K562 (cell line): ENCODE measurements around the gene SLC37A3. TPM values are rescaled to one million over a fixed set of nuclear protein-coding genes. Genes with fewer than 3 reads are reported as not detected.

Experiments used
- ATAC-seq: fragments of 200-7000 bp; cut with Tn5 transposase; 3 replicates; pipeline ENCODE4 v1.9.1; 2020; ENCODE audit warnings: moderate library complexity
- BruUV-seq: library from RNA; stranded (reverse); fragments of 400-500 nt; replicated peaks from 2 replicates; lab custom pipeline; 2021; lab: Mats Ljungman, UMichigan
- CTCF ChIA-PET: fragments of 300-600 bp; formaldehyde crosslinking; extraction: SDS; loops from one replicate; lab custom pipeline; 2021; ENCODE audit warnings: low intra/inter-chr PET ratio; lab: Yijun Ruan, JAX
- POLR2A ChIA-PET: fragments of 300-600, 350-650 bp; sonication (Branson Sonifier 250); formaldehyde crosslinking; extraction: SDS; loops from one replicate; lab custom pipeline; 2021; ENCODE audit warnings: antibody characterized with exemption, inconsistent platforms; lab: Yijun Ruan, JAX
- DNase-seq, 4 experiments: peaks; one replicate each; pipeline versions ENCODE4 v3.0.0 to v3.0.0-alpha.2; 2011 to 2018; ENCODE audit warnings: low spot score in 3 of 4, mixed read lengths in 3 of 4; ENCODE audit errors: extremely low read depth in 1 of 4
- FAIRE-seq: peaks from 2 replicates; lab custom pipeline; 2011; peaks lifted over from hg19 to GRCh38; lab: Jason Lieb, UNC
- H2AFZ ChIP-seq: 2 replicates; pipeline ENCODE4 v1.6.0; 2011; ENCODE audit warnings: low read depth, low read length, control low read depth, inconsistent platforms
- H3K27ac ChIP-seq: fragments of 200-600 bp; 3 replicates; pipeline ENCODE4 v1.8.0; 2011; ENCODE audit warnings: low read depth, mild to moderate bottlenecking, control low read depth, inconsistent platforms, low read length, moderate library complexity, mixed read lengths; ENCODE audit errors: extremely low read depth
- H3K27me3 ChIP-seq, 2 experiments: fragments of 300-600 bp in 1 of 2; 2 replicates in 1 of 2; 3 replicates in 1 of 2; pipeline versions ENCODE4 v1.6.0 to v1.8.0; 2011; ENCODE audit warnings: inconsistent platforms in 2 of 2, low read length in 2 of 2, mild to moderate bottlenecking in 1 of 2, mixed read lengths in 1 of 2, moderate library complexity in 1 of 2; ENCODE audit not compliant: control insufficient read depth in 2 of 2, insufficient read depth in 2 of 2
- H3K36me3 ChIP-seq: fragments of 300-600 bp; 3 replicates; pipeline ENCODE4 v1.8.0; 2011; ENCODE audit warnings: mild to moderate bottlenecking, low read length, inconsistent platforms; ENCODE audit not compliant: control insufficient read depth, insufficient read depth
- H3K4me1 ChIP-seq, 2 experiments: fragments of 200-600 bp in 1 of 2; replicated peaks in 1 of 2; 2 replicates in 1 of 2; 3 replicates in 1 of 2; pipeline versions ENCODE4 v1.5.1 to v1.8.0; 2011; ENCODE audit warnings: inconsistent platforms in 2 of 2, low read length in 2 of 2, mild to moderate bottlenecking in 1 of 2, mixed read lengths in 1 of 2, moderate library complexity in 1 of 2; ENCODE audit not compliant: control insufficient read depth in 2 of 2, insufficient read depth in 2 of 2
- H3K4me2 ChIP-seq: 2 replicates; pipeline ENCODE4 v1.6.1; 2011; ENCODE audit warnings: low read length, control low read depth, inconsistent platforms, mixed read lengths; ENCODE audit not compliant: insufficient read depth
- H3K4me3 ChIP-seq: fragments of 200-600 bp; sonication (generic), shearing (Covaris generic); 2 replicates; pipeline ENCODE4 v1.5.1; 2016; ENCODE audit warnings: control low read depth, inconsistent platforms
- H3K79me2 ChIP-seq: fragments of 200-600 bp; 3 replicates; pipeline ENCODE4 v1.8.0; 2011; ENCODE audit warnings: low read length, inconsistent platforms; ENCODE audit not compliant: control insufficient read depth, insufficient read depth
- H3K9ac ChIP-seq, 2 experiments: 2 replicates each; pipeline versions ENCODE4 v1.6.0 to v1.6.1; 2011; ENCODE audit warnings: low read depth in 2 of 2, low read length in 2 of 2, control low read depth in 1 of 2, inconsistent platforms in 1 of 2, mild to moderate bottlenecking in 1 of 2, mixed read lengths in 1 of 2; ENCODE audit not compliant: insufficient read depth in 1 of 2
- H3K9me1 ChIP-seq: one replicate; pipeline ENCODE4 v1.6.0; 2011; ENCODE audit warnings: inconsistent platforms, mild to moderate bottlenecking, low read length, moderate library complexity; ENCODE audit not compliant: control insufficient read depth, insufficient read depth
- H3K9me3 ChIP-seq: replicated peaks from 2 replicates; pipeline ENCODE4 v1.5.1; 2011; ENCODE audit warnings: low read depth, low read length, inconsistent platforms; ENCODE audit not compliant: control insufficient read depth, insufficient read depth
- H4K20me1 ChIP-seq: replicated peaks from 2 replicates; pipeline ENCODE4 v1.6.1; 2011; ENCODE audit warnings: low read length, inconsistent platforms, mixed read lengths; ENCODE audit not compliant: control insufficient read depth, insufficient read depth
- BCL6 ChIP-seq: fragments of 250-450 bp; sonication (Bioruptor Pico); IDR thresholded peaks from 2 replicates; pipeline ENCODE4 v1.4.0; 2020
- CSDE1 ChIP-seq, 2 experiments: fragments of 450-650 bp; IDR thresholded peaks; 2 replicates each; pipeline ENCODE4 v1.6.1; 2016; ENCODE audit warnings: mild to moderate bottlenecking in 1 of 2
- DPF2 ChIP-seq: fragments of 450-650 bp; IDR thresholded peaks from 2 replicates; pipeline ENCODE4 v1.6.1; 2016
- ETV1 ChIP-seq: fragments of 450-650 bp; conservative IDR thresholded peaks from 2 replicates; pipeline ENCODE4 v1.6.1; 2016; ENCODE audit warnings: missing genetic modification characterization, control low read depth, low read depth, missing compliant biosample characterization
- MEF2D ChIP-seq: conservative IDR thresholded peaks from 2 replicates; pipeline ENCODE4 v1.6.1; 2016; ENCODE audit warnings: low read depth, missing genetic modification characterization, missing compliant biosample characterization
- NCOA2 ChIP-seq, 2 experiments: fragments of 450-650 bp; IDR thresholded peaks; 2 replicates each; pipeline ENCODE4 v1.6.1; 2018; ENCODE audit warnings: mild to moderate bottlenecking in 2 of 2, moderate library complexity in 1 of 2; ENCODE audit not compliant: partially characterized antibody in 2 of 2
- PCBP2 ChIP-seq: fragments of 200-400 bp; formaldehyde crosslinking; IDR thresholded peaks from 2 replicates; pipeline ENCODE4 v1.6.1; 2018; ENCODE audit warnings: low read length, low read depth, mild to moderate bottlenecking, moderate library complexity; ENCODE audit not compliant: poor library complexity, severe bottlenecking
- STAT5A ChIP-seq: IDR thresholded peaks from 2 replicates; pipeline ENCODE4 v1.6.1; 2012; ENCODE audit warnings: low read length, inconsistent platforms, borderline replicate concordance
- WHSC1 ChIP-seq: IDR thresholded peaks from one replicate; pipeline ENCODE4 v1.6.1; 2012; ENCODE audit warnings: low read length, control low read depth, inconsistent platforms
- ZBTB43 ChIP-seq: sonication (generic); formaldehyde crosslinking; IDR thresholded peaks from 2 replicates; pipeline ENCODE4 v1.8.0; 2023; ENCODE audit warnings: mild to moderate bottlenecking, missing genetic modification reagents
- ZNF644 ChIP-seq: fragments of 200-800 bp; sonication (Bioruptor generic); IDR thresholded peaks from 2 replicates; pipeline ENCODE4 v1.6.1; 2016; ENCODE audit warnings: low read depth, missing genetic modification characterization, missing compliant biosample characterization
- WGBS: fragments of 100-300 bp; shearing (Covaris generic); methylation state at CpG from one replicate; pipeline ENCODE4 v1.1.6; 2016; ENCODE audit warnings: low coverage, mixed read lengths; ENCODE audit not compliant: insufficient coverage; ENCODE audit errors: missing lambda C conversion rate; 5-methylcytosine and 5-hydroxymethylcytosine counted together
- in situ Hi-C: fragments of 300-500 bp; cut with MboI; formaldehyde crosslinking; loops from 4 replicates; pipeline ENCODE4 v1.15.0; 2018; ENCODE audit warnings: inconsistent platforms, mixed read lengths
- intact Hi-C: fragments of 100-400 bp; cut with micrococcal nuclease; formaldehyde crosslinking; loops from 2 replicates; pipeline ENCODE4 v1.14.2; 2022
- polyA plus RNA-seq, 8 experiments: library from polyadenylated mRNA; depleted of rRNA in 4 of 8; stranded (reverse) in 5 of 8; unstranded in 3 of 8; fragments of >200 nt; fragmentation: Nextera tagmentation in 2 of 8; fragmentation: Illumina TruSeq in 1 of 8; extraction: Ambion mirVana in 2 of 8; extraction: Trizol in 1 of 8; gene quantifications; 2 replicates each; pipeline versions ENCODE4 v1.2.1 to v1.2.3, GENCODE V29; 2011 to 2014; ENCODE audit warnings: inconsistent platforms in 1 of 8, missing spikeins in 1 of 8
- total RNA-seq, 7 experiments: library from RNA; depleted of rRNA in 6 of 7; stranded (reverse); fragments of >200 nt in 6 of 7; fragmentation: Illumina TruSeq in 2 of 7; extraction: Trizol in 2 of 7; gene quantifications; 2 replicates each; pipeline versions ENCODE4 v1.2.1 to v1.2.3, GENCODE V29; 2011 to 2021; ENCODE audit warnings: low replicate concordance in 1 of 7
- TF ChIP-seq, protein P1 (sequence below), 2 experiments: fragments of 450-650 bp; IDR thresholded peaks; 2 replicates each; pipeline ENCODE4 v1.6.1; 2016

SLC37A3 gene
- total and polyA plus RNA-seq, 9 of the 15 experiments (the other 6 are each of a cell fraction or from before 2014, with no cell fraction given), result 11.7 to 59.1 (median 26.8) TPM

DNA sequence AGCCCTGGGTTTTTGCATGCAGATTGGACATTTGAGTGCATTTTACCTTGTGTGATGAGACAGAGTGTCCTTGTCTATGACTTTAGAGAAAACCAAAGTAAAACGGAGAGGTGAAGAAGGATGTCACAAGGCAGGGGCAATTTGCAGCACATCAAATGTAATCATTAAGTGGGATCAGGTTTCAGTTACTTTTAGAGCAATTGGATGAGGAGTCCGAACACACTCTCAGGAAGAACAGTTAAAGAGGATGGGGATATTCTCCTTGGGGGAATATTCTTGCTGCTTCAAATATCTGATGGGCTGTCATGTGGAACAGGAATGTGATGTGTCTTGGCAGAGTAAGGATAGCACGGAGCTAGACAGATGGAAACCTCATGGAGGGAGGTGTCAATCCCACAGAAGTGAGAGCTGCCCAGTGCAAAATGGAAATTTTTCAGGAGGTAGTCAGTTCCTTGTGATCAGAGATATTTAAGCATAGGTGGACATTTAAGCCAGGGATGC, 6.3 kb upstream of the SLC37A3 start:
- H3K27ac ChIP-seq, result 0 out of 3 replicates have a peak overlapping the region, but pooled peaks have one; percentile 1
- no peak overlapping the region; a peak in 1 of 4 replicates for H3K9ac ChIP-seq
- peaks cover 12 to 16% of the 10 kb centered on the region in 2 experiments; a peak in 4 of 5 replicates for H3K4me1 ChIP-seq
- H3K4me3 ChIP-seq, result no peak overlapping the region
- intact Hi-C loops (loop anchor here (5.0 kb wide), 1 partner anchor 38 kb away; no protein-coding TSS in a partner anchor), in situ Hi-C loops (no loop called here)
- 31% methylated on average over 3 of the region's 3 CpGs for WGBS
- no peaks in the 10 kb centered on the region for H3K36me3 ChIP-seq
- no peak for DNase-seq
- peak overlapping the region; percentile 47; the same call in 1 of the 2 replicates for H3K4me2 ChIP-seq
- H3K79me2 ChIP-seq, result no peaks in the 10 kb centered on the region
- H3K9me3 ChIP-seq, result no peaks in the 10 kb centered on the region
- H2AFZ ChIP-seq, result peak overlapping the region; percentile 85
- FAIRE-seq, result no peak
- no peak; the same call in 2 of the 3 replicates for ATAC-seq
- no peaks in the 10 kb centered on the region for H3K9me1 ChIP-seq
- POLR2A ChIA-PET, result no interaction called here
- CTCF ChIA-PET, result no interaction called here
- TF ChIP-seq, protein P1, sequence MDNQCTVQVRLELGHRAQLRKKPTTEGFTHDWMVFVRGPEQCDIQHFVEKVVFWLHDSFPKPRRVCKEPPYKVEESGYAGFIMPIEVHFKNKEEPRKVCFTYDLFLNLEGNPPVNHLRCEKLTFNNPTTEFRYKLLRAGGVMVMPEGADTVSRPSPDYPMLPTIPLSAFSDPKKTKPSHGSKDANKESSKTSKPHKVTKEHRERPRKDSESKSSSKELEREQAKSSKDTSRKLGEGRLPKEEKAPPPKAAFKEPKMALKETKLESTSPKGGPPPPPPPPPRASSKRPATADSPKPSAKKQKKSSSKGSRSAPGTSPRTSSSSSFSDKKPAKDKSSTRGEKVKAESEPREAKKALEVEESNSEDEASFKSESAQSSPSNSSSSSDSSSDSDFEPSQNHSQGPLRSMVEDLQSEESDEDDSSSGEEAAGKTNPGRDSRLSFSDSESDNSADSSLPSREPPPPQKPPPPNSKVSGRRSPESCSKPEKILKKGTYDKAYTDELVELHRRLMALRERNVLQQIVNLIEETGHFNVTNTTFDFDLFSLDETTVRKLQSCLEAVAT (IDR thresholded peaks at IDR 0.05), result no peak
- TF ChIP-seq ZBTB43 (no peak), ETV1 (no peak), NCOA2 (IDR thresholded peaks at IDR 0.05; ENCODE audit: partially characterized antibody in 2 of 2) (peak in 1 of 2 experiments; percentile 28), BCL6 (CRISPR knock-in tag) (no peak), PCBP2 (no peak), ZNF644 (tag) (no peak), DPF2 (0 out of 2 replicates have a peak, but pooled peaks have one; percentile 8), STAT5A (no peak), MEF2D (tag) (no peak), CSDE1 (IDR thresholded peaks at IDR 0.05) (0 out of 4 replicates have a peak, but pooled peaks of 1 of the 2 experiments have one; percentile 35), WHSC1 (no peak)
- H3K27me3 ChIP-seq, result no peaks in the 10 kb centered on the region; a peak in 1 of 5 replicates
- no peaks in the 10 kb centered on the region for H4K20me1 ChIP-seq
- no TSS peak for BruUV-seq
